ENCODE measurements around the gene TEX12. TPM values are rescaled to one million over a fixed set of nuclear protein-coding genes. Genes with fewer than 3 reads are reported as not detected.
"Not testable (repeated sequence)": the region's sequence is repeated elsewhere in the genome, so short reads cannot be mapped to it uniquely, and the experiment has no call there.

The TEX12 gene
- total RNA-seq, 2 donors from 2014 or later: not detected

DNA sequence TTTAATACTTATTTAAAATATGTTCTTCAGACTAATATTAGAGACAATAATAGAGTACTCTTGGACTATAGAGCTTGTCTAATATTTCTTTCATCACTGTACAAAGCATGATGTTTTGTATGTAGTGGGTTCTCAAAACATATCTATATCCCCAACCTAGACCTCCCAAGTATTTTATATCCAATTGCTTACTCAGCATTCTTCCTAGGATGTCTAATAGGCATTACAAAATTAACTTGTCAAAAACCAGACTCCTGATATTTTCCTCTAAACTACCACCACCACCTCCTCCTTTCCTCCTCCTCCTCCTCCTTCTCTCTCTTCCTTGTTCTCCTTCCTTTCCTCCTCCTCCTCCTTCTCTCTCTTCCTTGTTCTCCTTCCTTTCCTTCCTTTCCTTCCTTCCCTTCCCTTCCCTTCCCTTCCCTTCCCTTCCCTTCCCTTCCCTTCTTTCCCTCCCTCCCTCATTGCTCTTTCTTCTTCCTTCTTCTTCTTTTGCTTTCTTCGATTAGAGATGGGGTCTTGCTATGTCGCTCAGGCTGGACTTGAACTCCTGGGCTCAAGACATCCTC is 29.4 kb downstream of the TEX12 start:
- intact Hi-C loops (cut with DNase I): no loop called here
- ATAC-seq (no peak), DNase-seq (no peak)

DNA sequence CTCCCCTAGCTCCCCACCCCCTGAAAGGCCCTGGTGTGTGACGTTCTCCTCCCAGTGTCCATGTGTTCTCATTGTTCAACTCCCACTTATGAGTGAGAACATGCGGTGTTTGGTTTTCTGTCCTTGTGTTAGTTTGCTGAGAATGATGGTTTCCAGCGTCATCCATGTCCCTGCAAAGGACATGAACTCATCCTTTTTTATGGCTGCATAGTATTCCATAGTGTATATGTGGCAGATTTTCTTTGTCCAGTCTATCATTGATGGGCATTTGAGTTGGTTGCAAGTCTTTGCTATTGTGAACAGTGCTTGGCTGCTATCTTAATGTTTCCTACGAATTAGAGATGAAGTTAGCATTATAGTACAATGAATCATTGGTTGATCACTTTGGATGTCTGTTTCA is 31.9 kb downstream of the TEX12 start:
- ATAC-seq; intact Hi-C loops (cut with DNase I); DNase-seq: not testable (repeated sequence)

GRCh38 chr11:112200252-112200651 is 33.1 kb downstream of the TEX12 start:
- ATAC-seq: no peak
- no peak for DNase-seq
- intact Hi-C loops (cut with DNase I): no loop called here

DNA sequence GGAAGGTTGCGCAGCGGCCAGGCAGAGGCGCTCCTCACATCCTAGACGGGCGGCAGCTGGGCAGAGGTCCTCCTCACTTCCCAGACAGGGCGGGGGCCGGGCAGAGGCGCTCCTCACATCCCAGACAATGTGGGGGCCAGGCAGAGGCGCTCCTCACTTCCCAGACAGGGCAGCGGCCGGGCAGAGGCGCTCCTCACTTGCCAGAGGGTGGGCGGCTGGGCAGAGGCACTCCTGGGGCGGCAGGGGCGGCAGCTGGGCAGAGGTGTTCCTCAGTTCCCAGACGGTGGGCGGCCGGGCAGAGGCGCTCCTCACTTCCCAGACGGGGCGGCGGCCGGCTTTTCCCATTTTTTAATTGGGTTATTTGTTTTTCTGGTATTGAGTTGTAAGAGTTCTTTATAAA is 38.9 kb downstream of the TEX12 start:
- no peak for DNase-seq
- ATAC-seq: no peak
- intact Hi-C loops (cut with DNase I): no loop called here

GRCh38 chr11:112210890-112211289 is 43.7 kb downstream of the TEX12 start:
- ATAC-seq: no peak
- intact Hi-C loops (cut with DNase I): no loop called here
- DNase-seq: no peak

DNA sequence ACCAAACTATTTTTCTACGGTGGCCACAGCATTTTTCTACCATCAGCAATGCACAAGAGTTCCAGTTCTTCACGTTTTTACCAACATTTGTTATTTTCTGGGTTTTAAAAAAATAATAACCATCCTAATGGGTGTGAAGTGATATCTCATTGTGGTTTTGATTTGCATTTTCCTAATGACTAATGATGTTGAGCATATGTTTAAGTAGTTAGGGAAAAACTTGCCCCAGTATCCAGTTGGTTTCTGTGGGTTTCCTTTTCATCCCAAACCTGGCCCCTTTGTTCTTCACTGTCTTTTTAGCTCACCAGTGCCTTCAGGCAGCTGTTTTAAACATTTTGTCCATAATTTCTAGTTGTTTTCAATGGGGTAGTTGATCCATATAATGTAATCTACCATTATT is 44.4 kb downstream of the TEX12 start:
- intact Hi-C loops (cut with DNase I): no loop called here
- DNase-seq (no peak), ATAC-seq (no peak)

GRCh38 chr11:112212290-112212689 is 45.1 kb downstream of the TEX12 start:
- intact Hi-C loops (cut with DNase I): no loop called here
- no peak for ATAC-seq
- no peak for DNase-seq

GRCh38 chr11:112212710-112213109 is 45.5 kb downstream of the TEX12 start:
- no peak for DNase-seq
- peak; percentile 16 to 46 for ATAC-seq
- intact Hi-C loops (cut with DNase I): no loop called here

GRCh38 chr11:112213753-112214152 is 46.6 kb downstream of the TEX12 start:
- DNase-seq (no peak), ATAC-seq (peak; percentile 27 to 89)
- intact Hi-C loops (cut with DNase I): no loop called here

- ATAC-seq (no peak), DNase-seq (no peak)
- intact Hi-C loops (cut with DNase I): loop anchor here in 1 of 2 donors (5.0 kb wide), 1 partner anchor 67 kb away; no protein-coding TSS in a partner anchor
Measured at GRCh38 chr11:112215621-112216020, 48.4 kb downstream of the TEX12 start.

DNA sequence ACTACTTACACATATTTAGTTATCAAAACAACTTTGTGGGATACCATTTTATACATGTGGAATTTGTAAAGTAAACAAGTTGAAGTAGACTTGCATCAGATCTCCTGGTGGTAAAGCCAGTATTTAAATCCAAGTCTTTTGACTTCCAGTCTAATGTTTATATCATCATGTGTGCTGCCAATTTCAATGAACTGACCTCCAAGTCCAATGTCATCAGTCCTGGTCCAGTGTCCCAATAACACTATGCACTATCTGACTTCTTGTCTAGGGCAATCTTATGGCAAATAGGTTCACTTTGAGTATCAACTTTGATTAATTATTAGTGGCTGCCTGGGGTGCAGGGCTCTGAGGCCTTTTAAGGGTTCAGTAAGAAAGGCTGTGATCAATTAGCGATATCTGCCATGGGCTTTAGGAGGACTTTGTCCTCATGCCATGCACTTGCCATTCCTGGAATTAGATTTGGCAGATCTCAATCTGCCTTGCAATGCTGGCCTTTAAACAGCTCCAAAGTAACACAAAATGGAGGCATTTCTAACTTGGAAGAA is 49.5 kb downstream of the TEX12 start:
- no peak for ATAC-seq
- intact Hi-C loops (cut with DNase I): loop anchor here in 1 of 2 donors (5.0 kb wide), 1 partner anchor 66 kb away; no protein-coding TSS in a partner anchor
- DNase-seq: no peak

DNA sequence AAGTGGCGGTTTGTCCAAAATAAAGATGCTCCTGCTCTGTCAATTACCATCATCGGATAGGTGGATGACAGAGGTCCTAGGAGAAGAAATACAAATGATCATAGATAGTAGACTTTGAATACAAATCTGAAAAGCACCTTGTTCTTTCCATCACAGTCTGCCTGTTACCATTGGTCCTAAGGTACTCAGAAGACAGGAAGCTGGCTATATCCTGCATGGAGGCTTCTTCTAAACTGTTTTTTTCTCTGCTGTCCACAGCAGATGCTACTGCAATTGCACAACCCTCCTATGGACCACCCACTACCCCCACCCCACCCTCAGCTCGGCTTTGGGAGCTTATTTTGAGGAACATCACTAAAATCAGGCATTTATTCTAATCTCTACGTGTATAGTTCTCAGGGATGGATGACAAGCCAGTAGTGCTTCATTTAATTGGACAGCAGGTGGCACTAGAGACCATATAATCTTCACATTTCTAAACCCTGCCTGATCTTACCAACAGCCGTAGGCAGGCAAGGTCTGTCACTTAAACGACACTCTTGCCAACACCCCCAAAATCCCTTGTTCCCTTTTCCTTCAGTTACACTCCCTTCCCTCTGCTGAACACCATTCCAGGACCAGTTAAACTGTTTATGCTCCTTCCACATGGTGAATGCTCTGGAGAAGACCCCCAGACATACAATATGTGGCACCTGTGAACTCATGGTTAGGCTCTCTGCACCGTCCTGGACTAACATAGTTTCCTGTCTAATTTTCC is 52.5 kb downstream of the TEX12 start:
- no peak for DNase-seq
- intact Hi-C loops (cut with DNase I): loop anchor here (1.0 to 5.0 kb wide), 2 partner anchors 61 to 63 kb away; no protein-coding TSS in a partner anchor
- ATAC-seq: peak; percentile 88 to 92

GRCh38 chr11:112221274-112221835 is 54.2 kb downstream of the TEX12 start:
- ATAC-seq (no peak), DNase-seq (no peak)
- intact Hi-C loops (cut with DNase I): no loop called here

Other genes starting within 250 kb of the TEX12 start
- 1 to 10 TPM; 1.6 to 3.3 TPM for gene C11orf52, start 248.5 kb upstream of the TEX12 start, total RNA-seq
- 10 to 100 TPM; 19.5 to 28.1 TPM for gene DIXDC1, start 230.0 kb upstream of the TEX12 start, total RNA-seq
- 100 to 1,000 TPM in 1 of 2 donors, 10 to 100 TPM in 1; 98.7 to 130 TPM for gene DLAT, start 142.0 kb upstream of the TEX12 start, total RNA-seq
- 1 to 10 TPM in 1 of 2 donors, under 1 TPM in 1; 0.76 to 1.3 TPM for gene PIH1D2, start 93.4 kb upstream of the TEX12 start, total RNA-seq
- gene NKAPD1, start 93.1 kb upstream of the TEX12 start, total RNA-seq: 10 to 100 TPM in 1 of 2 donors, 1 to 10 TPM in 1; 6.7 to 10.4 TPM
- gene TIMM8B, start 80.6 kb upstream of the TEX12 start, total RNA-seq: 100 to 1,000 TPM; 103 to 105 TPM
- 100 to 1,000 TPM; 158 to 166 TPM for gene SDHD, start 80.5 kb upstream of the TEX12 start, total RNA-seq
- gene IL18, start 3.3 kb upstream of the TEX12 start, total RNA-seq: 1 to 10 TPM; 4.7 to 6.0 TPM
- gene BCO2, start 8.1 kb downstream of the TEX12 start, total RNA-seq: 10 to 100 TPM; 53.3 to 92.2 TPM
- gene PTS, start 59.1 kb downstream of the TEX12 start, total RNA-seq: 10 to 100 TPM; 21.3 to 37.1 TPM
- gene PLET1, start 93.5 kb downstream of the TEX12 start, total RNA-seq: not detected